HG02763 (cell line): Measurements from ENCODE around the gene TGM3.

Source experiments
- ATAC-seq: cut with Tn5 transposase; IDR thresholded peaks from one replicate; pipeline ENCODE4 v1.9.1; 2021; ENCODE audit warnings: mild to moderate bottlenecking, moderate library complexity; ENCODE audit not compliant: unreplicated experiment

Gene TGM3

GRCh38 chr20:2283706-2284423 is 11.9 kb upstream of the TGM3 start:
- no peak for ATAC-seq

DNA sequence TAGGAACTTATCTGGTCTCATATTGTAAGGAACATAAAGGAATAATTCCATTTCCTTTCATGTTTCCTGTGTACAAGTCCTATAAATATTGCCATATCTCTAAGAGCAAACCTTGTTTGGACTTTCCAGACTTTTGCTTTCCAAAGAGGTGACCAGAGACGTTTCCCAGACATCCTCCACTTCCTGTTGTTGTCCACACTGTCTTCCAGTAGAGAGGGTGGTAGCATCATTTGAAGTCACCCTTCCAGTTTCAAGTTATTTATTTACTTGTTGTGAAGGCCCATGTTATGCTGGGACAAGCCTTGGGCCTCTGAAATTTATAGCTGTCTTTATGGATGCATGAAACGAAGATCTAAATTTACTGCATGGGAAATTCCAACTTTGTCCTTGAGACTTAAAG is 10.6 kb upstream of the TGM3 start:
- ATAC-seq, result no peak

GRCh38 chr20:2285613-2286012 is 10.2 kb upstream of the TGM3 start:
- no peak for ATAC-seq

- ATAC-seq, result no peak
These were observed 8.3 kb upstream of the TGM3 start for GRCh38 chr20:2287504-2287903.

- no peak for ATAC-seq
These were observed 6.3 kb upstream of the TGM3 start for GRCh38 chr20:2289475-2289874.

DNA sequence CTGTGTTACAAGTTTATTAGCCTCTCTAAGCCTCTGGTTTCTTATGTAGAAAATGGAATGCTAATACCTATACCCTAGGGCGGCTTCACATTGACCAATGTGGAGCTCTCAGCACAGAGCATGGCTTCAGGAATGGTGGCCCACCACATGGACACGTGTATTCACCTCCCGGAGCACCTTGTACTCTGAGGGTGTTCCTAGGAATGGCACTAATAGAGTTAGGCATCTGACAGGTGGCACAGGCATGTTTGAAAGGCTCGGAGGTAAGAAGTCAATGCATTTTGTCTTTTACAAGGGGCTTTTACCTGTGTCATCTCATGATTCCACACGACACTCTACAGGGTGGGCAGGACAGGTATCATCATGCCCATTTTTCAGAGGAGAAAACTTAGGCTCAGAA is 5.3 kb upstream of the TGM3 start:
- ATAC-seq, result no peak

DNA sequence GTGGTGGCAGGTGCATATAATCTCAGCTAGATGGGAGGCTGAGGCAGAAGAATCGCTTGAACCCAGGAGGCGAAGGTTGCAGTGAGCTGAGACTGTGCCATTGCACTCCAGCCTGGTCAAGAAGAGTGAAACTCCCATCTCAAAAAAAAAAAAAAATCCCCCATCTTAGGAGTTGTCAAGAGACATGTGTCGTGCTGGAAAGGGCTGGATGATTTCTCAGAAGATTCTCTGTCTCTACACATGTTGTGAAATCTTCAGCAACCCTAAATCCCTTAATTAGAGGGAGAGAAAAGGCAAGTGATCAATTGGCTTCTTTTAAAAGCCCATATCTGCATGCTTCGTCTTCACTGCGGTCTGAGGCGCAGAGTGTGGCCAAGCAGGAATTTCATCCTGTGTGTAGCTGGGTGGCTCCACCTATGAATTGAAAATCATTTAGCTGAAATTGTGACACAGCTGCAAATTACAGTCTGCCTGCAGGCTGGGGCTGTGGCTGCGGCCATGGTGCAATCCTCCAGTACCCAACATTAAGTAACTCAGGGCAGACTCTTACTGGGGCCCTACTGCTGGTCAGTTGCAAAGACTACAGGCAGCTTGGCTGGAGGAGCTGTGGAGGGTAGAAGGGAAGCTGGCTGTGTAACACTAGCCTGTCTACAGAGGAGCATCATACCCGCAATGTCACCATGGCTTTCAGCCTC is 3.2 kb upstream of the TGM3 start:
- ATAC-seq, result no peak

- ATAC-seq, result no peak
These were observed 2.3 kb upstream of the TGM3 start for GRCh38 chr20:2293486-2293885.

DNA sequence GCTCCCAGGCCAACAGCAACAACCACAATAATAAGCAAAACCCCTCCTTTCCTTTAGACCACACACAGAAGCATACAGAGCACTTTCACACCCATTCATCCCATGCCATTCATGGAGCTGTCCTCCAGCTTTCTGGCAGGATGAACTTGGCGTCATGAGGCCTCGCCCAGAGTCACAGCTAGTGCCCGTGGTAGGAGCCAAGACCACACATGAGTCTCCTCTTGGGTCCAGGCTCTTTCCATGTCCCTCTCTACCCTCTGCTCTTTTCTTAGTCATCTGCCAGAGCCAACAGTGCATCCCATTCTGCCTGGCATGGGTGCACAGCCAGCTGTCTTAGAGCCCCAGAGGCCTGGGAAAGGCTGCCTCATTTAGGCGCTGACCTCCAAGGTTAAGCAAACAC is 1.8 kb upstream of the TGM3 start:
- ATAC-seq, result no peak

DNA sequence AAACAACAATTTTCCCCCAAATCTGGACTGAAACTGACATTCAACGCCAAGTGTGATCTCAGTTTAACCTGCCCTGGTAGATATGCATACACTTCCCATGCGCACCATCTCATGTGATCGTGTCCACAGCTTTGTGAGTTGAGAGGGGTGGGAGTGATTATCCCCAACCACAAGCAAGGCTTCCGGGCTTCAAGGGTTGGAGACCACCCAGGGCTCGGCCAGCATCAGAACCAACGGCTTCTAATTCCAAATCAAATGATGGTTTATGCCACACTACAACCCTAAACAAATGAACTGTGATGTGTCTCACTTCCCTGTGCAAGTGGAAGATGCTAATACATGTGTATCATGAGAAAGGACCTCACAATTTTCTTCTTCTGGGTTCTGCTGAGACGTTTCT is 515 bp upstream of the TGM3 start:
- no peak for ATAC-seq

GRCh38 chr20:2296524-2297356 is 939 bp downstream of the TGM3 start:
- ATAC-seq, result no peak

- ATAC-seq, result no peak
These were observed 1.5 kb downstream of the TGM3 start for GRCh38 chr20:2297357-2297728.

DNA sequence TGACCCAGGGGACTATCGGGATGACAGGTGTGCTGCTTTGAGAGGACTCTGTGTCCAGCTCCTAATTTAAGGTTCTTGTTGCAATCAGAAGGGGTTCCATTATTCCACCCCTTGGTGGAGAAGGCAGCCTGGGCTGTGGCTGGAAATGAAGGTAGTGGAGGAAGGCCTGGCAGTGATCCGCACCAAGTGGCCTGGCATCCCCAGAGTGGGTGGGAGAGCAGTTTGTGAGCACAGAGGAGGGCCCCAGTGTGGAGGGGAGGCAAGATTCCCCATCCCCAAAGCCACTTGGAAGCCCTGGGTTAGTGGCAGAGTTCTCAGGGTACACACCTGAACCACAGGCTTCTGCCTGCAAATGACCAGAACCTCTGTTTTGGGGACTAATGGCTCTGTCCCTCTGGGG is 2.3 kb downstream of the TGM3 start:
- ATAC-seq, result no peak

GRCh38 chr20:2298701-2299100 is 2.9 kb downstream of the TGM3 start:
- ATAC-seq, result no peak

GRCh38 chr20:2299301-2299700 is 3.5 kb downstream of the TGM3 start:
- ATAC-seq, result no peak

DNA sequence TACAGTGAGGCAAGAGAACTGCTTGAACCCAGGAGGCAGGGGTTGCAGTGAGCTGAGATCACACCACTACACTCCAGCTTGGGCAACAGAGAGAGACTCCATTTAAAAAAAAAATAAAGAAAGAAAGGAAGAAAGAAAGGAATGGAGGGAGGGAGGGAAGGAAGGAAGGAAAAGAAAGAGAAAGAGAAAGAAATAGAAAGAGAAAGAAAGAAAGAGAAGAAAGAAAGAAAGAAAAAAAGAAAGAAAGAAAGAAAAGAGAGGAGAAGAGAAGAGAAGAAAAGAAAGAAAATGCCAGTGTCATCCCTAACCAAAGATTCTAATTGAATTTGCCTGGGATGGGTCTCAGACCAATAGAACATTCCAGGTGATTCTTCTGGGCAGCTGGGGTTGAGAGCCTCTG is 4.2 kb downstream of the TGM3 start:
- ATAC-seq, result no peak

- no peak for ATAC-seq
These were observed 4.6 kb downstream of the TGM3 start for GRCh38 chr20:2300420-2300819.

DNA sequence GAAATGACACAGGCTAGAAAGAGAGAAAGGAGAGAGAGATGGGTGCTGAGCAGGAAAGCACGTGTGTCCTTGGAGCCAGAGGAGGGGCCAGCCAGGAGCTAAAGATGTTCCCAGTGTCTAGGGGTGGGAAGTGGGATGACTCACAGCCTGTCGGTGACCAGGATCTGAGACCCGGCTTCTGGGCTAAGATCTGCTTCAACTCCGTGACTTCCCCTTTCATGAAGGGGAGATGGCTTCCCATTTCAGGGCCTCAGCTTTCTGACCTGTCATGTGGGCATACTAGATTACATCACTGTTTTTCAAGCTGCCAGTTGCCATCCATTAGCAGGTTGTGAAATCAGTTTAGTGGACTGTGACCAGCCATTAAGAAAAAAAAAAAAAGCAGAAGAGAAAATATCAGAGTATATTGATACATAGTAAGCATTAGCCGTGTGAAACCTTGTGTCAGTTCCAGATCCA is 5.4 kb downstream of the TGM3 start:
- ATAC-seq, result no peak

DNA sequence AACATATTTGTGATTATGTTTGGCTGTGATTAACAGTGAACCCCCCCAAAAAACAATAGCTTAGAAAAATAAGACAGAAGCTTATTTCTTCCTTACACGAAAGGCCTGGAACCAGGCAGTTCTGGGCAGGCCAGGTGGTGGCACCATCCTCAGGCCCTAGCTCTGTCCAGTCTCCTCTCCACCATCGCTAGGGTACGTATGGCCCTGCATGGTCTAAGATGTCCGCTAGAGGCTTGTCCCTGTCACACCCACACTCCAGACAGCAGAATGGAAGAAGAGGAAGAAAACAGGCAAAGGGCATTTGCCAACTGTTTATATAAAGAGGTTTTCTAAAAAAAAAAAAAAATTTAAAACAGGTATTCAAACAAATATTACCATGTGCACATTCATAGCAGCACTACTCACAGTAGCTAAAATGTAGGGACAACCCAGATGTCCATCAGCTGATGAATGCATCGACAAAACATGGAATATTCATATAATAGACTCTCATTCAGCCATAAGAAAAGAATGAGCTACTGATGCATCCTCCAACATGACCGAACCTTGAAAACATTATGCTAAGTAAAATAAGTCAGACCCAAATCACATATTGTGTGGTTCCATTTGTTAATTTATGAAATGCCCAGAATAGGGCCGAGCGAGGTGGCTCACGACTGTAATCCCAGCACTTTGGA is 6.7 kb downstream of the TGM3 start:
- no peak for ATAC-seq

GRCh38 chr20:2303673-2304072 is 7.9 kb downstream of the TGM3 start:
- no peak for ATAC-seq

GRCh38 chr20:2304180-2304579 is 8.4 kb downstream of the TGM3 start:
- ATAC-seq, result no peak
